ENCODE measurements around the gene GUCA2A.

Gene GUCA2A

GRCh38 chr1:42130061-42130660, 34.4 kb downstream of the GUCA2A start:
- no peak for DNase-seq (ENCODE audit: low spot score)

GRCh38 chr1:42128964-42129363, 35.6 kb downstream of the GUCA2A start:
- no peak for DNase-seq (ENCODE audit: low spot score)

GRCh38 chr1:42128499-42128898, 36.0 kb downstream of the GUCA2A start:
- no peak for DNase-seq (ENCODE audit: low spot score)

GRCh38 chr1:42127767-42128166, 36.8 kb downstream of the GUCA2A start:
- no peak for DNase-seq (ENCODE audit: low spot score)

GRCh38 chr1:42125552-42125951, 39.0 kb downstream of the GUCA2A start:
- no peak for DNase-seq (ENCODE audit: low spot score)

GRCh38 chr1:42122408-42122807, 42.1 kb downstream of the GUCA2A start:
- no peak for DNase-seq (ENCODE audit: low spot score)

GRCh38 chr1:42118125-42118524, 46.4 kb downstream of the GUCA2A start:
- DNase-seq (ENCODE audit: low spot score), result no peak

- DNase-seq (ENCODE audit: low spot score), result no peak
Measured at GRCh38 chr1:42117214-42117613, 47.3 kb downstream of the GUCA2A start.

GRCh38 chr1:42114229-42114628, 50.3 kb downstream of the GUCA2A start:
- DNase-seq (ENCODE audit: low spot score), result no peak
